Natural killer cell (primary cell): ENCODE data around the gene UEVLD. TPM values are rescaled to one million over a fixed set of nuclear protein-coding genes. Genes with fewer than 3 reads are reported as not detected.

Experiments
- ATAC-seq, 3 donors: fragments of 150-1000 bp in 2 of 3; fragments of 200-7000 bp in 1 of 3; cut with Tn5 transposase; 1 replicate in 1 of 3; 2 replicates in 2 of 3; pipeline ENCODE4 v1.10.0; 2021; ENCODE audit warnings: mild to moderate bottlenecking in 2 of 3, moderate library complexity in 2 of 3
- DNase-seq, 2 donors: peaks; one replicate each; pipeline versions ENCODE4 v3.0.0 to v3.0.0-alpha.2; 2013 to 2021; ENCODE audit warnings: mixed read lengths in 1 of 2
- H3K27ac ChIP-seq: one replicate; pipeline ENCODE4 v1.5.1; 2013; ENCODE audit warnings: mild to moderate bottlenecking, low read length
- H3K27me3 ChIP-seq: one replicate; pipeline ENCODE4 v1.6.1; 2013; ENCODE audit warnings: low read length; ENCODE audit not compliant: control insufficient read depth, insufficient read depth
- H3K36me3 ChIP-seq: one replicate; pipeline ENCODE4 v1.6.1; 2013; ENCODE audit warnings: low read length; ENCODE audit not compliant: control insufficient read depth, insufficient read depth
- H3K4me1 ChIP-seq: one replicate; pipeline ENCODE4 v1.6.1; 2013; ENCODE audit warnings: low read length; ENCODE audit not compliant: control insufficient read depth, insufficient read depth
- H3K4me3 ChIP-seq: one replicate; pipeline ENCODE4 v1.5.1; 2013; ENCODE audit warnings: low read length
- H3K9me3 ChIP-seq: one replicate; pipeline ENCODE4 v1.6.1; 2013; ENCODE audit warnings: low read length; ENCODE audit not compliant: control insufficient read depth, insufficient read depth
- H3K27ac Mint-ChIP-seq, 2 donors: one replicate each; pipeline ENCODE4 v1.8.0; 2022; ENCODE audit warnings: mild to moderate bottlenecking in 2 of 2, mixed read lengths in 2 of 2, moderate library complexity in 1 of 2
- H3K27me3 Mint-ChIP-seq, 2 donors: one replicate each; pipeline ENCODE4 v1.8.0; 2022; ENCODE audit warnings: low read depth in 2 of 2, mixed read lengths in 2 of 2
- H3K36me3 Mint-ChIP-seq: one replicate; pipeline ENCODE4 v1.8.0; 2022; ENCODE audit warnings: mixed read lengths
- H3K4me1 Mint-ChIP-seq, 2 donors: one replicate each; pipeline ENCODE4 v1.8.0; 2022; ENCODE audit warnings: mixed read lengths in 2 of 2
- H3K4me3 Mint-ChIP-seq: one replicate; pipeline ENCODE4 v1.8.0; 2022; ENCODE audit warnings: mild to moderate bottlenecking, moderate library complexity, mixed read lengths
- H3K9me3 Mint-ChIP-seq, 2 donors: one replicate each; pipeline ENCODE4 v1.8.0; 2022; ENCODE audit warnings: mixed read lengths in 2 of 2
- WGBS: methylation state at CpG from one replicate; pipeline ENCODE4 v1.1.7; 2013; ENCODE audit warnings: missing lambda C conversion rate; ENCODE audit not compliant: insufficient coverage; 5-methylcytosine and 5-hydroxymethylcytosine counted together
- intact Hi-C: fragments of 100-400 bp; cut with micrococcal nuclease; formaldehyde crosslinking; loops from one replicate; pipeline ENCODE4 v1.14.2; 2022
- total RNA-seq, 4 donors: library from RNA; stranded (reverse); fragments of 120-200 nt in 1 of 4; gene quantifications; one replicate each; pipeline versions ENCODE4 v1.2.3 to v1.2.4, GENCODE V29; 2013 to 2022
- TF ChIP-seq, protein P1 (sequence below): fragments of 200-600 bp; IDR thresholded peaks from one replicate; pipeline ENCODE4 v1.8.0; 2022; ENCODE audit warnings: antibody characterized with exemption

Gene UEVLD
- total RNA-seq, 3 donors from 2014 or later (not counting 1 experiment from before 2014, with no cell fraction given) = 13.6 to 17.8 (median 15.6) TPM

DNA sequence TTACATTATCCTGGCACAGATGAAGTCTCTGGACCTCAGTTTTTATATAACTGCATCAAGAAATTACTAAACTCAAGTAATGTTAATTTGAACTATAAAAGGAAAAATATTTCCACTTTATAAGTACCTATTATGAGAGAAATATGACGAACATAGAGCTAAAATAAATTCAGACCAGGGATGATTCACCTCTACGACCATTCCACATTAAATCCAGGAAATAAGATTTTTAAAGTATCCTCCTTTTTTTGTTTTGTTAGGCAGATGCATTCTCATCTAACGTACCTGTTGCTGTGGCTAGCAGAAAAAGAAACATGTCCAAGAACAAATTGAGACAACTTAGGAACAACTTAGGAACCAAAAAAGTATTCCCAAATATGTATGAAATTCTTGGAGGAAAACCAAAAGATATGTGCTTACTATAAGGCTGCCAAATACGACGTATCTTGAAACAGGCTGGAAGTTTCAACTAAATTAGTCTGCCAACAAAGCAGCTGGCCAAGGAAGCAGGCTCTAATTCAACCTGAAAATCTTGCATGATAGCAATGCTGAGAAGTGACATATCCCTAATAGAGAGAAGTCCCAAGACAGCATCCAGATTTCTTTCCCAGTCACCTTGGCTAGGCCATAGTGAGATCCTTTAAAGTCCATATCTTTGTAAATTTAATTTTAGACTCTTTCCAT, 29.9 kb upstream of the UEVLD start:
- H3K27ac Mint-ChIP-seq = peak overlapping the region; percentile 81 to 90
- H3K4me3 ChIP-seq = peak overlapping the region; percentile 22
- H3K36me3 ChIP-seq = peaks cover 23% of the 10 kb centered on the region
- peaks cover 14% of the 10 kb centered on the region for H3K36me3 Mint-ChIP-seq
- TF ChIP-seq, protein P1, sequence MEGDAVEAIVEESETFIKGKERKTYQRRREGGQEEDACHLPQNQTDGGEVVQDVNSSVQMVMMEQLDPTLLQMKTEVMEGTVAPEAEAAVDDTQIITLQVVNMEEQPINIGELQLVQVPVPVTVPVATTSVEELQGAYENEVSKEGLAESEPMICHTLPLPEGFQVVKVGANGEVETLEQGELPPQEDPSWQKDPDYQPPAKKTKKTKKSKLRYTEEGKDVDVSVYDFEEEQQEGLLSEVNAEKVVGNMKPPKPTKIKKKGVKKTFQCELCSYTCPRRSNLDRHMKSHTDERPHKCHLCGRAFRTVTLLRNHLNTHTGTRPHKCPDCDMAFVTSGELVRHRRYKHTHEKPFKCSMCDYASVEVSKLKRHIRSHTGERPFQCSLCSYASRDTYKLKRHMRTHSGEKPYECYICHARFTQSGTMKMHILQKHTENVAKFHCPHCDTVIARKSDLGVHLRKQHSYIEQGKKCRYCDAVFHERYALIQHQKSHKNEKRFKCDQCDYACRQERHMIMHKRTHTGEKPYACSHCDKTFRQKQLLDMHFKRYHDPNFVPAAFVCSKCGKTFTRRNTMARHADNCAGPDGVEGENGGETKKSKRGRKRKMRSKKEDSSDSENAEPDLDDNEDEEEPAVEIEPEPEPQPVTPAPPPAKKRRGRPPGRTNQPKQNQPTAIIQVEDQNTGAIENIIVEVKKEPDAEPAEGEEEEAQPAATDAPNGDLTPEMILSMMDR = no peak
- H3K27me3 ChIP-seq = no peaks in the 10 kb centered on the region
- peak overlapping the region; percentile 90 for H3K4me3 Mint-ChIP-seq
- H3K9me3 Mint-ChIP-seq = no peaks in the 10 kb centered on the region
- H3K9me3 ChIP-seq = no peaks in the 10 kb centered on the region
- DNase-seq = no peak
- no peak for ATAC-seq
- peaks cover 40 to 51% of the 10 kb centered on the region in 2 donors for H3K4me1 Mint-ChIP-seq
- intact Hi-C loops = loop anchor here (1.0 to 2.0 kb wide), 2 partner anchors 16 to 30 kb away; partner anchors contain the start of genes SPTY2D1 and UEVLD
- peaks cover 16% of the 10 kb centered on the region for H3K4me1 ChIP-seq
- 68% methylated on average over 4 of the region's 5 CpGs for WGBS
- H3K27ac ChIP-seq = peak overlapping the region; percentile 69
- no peaks in the 10 kb centered on the region for H3K27me3 Mint-ChIP-seq

DNA sequence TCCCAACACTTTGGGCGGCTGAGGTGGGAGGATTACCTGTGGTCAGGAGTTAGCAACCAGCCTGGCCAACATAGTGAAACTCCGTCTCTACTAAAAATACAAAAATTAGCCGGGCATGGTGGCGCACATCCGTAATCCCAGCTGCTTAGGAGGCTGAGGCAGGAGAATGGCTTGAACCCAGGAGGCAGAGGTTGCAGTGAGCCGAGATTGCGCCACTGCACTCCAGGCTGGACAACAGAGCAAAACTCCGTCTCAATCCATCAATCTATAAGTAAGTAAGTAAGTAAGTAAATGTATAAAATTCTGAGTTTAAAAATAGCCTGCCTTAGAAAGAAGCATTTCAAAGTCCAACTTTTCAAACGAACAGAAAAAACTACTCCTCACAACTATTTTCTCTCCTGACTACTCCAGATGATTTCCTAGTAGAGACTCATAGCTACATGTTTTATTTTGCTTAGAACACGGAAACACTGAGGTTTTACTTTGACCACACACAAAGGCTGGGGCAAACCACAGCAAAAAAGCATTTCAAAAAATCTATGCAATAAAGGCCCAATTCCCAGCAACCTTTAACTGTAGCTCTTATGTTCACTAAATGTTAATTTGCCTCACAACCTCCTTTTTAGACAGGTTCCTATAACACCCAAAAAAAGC, 29.3 kb upstream of the UEVLD start:
- Histone ChIP-seq H3K9me3 (no peaks in the 10 kb centered on the region), H3K4me1 (peaks cover 16% of the 10 kb centered on the region), H3K27me3 (no peaks in the 10 kb centered on the region), H3K4me3 (peak overlapping the region; percentile 22), H3K27ac (peak overlapping the region; percentile 69), H3K36me3 (peaks cover 23% of the 10 kb centered on the region)
- TF ChIP-seq, protein P1 = no peak
- Mint-ChIP-seq H3K27ac (peak overlapping the region; percentile 81 to 90), H3K9me3 (no peaks in the 10 kb centered on the region), H3K4me1 (peaks cover 40 to 53% of the 10 kb centered on the region in 2 donors), H3K4me3 (peak overlapping the region; percentile 90), H3K27me3 (no peaks in the 10 kb centered on the region), H3K36me3 (peaks cover 14% of the 10 kb centered on the region)
- WGBS = 30% methylated on average over 7 of the region's 10 CpGs
- DNase-seq (peak in 1 of 2 donors; percentile 71), ATAC-seq (peak; percentile 52 to 82 (median 75))
- intact Hi-C loops = loop anchor here (1.0 to 2.0 kb wide), 2 partner anchors 16 to 29 kb away; partner anchors contain the start of genes SPTY2D1 and UEVLD

DNA sequence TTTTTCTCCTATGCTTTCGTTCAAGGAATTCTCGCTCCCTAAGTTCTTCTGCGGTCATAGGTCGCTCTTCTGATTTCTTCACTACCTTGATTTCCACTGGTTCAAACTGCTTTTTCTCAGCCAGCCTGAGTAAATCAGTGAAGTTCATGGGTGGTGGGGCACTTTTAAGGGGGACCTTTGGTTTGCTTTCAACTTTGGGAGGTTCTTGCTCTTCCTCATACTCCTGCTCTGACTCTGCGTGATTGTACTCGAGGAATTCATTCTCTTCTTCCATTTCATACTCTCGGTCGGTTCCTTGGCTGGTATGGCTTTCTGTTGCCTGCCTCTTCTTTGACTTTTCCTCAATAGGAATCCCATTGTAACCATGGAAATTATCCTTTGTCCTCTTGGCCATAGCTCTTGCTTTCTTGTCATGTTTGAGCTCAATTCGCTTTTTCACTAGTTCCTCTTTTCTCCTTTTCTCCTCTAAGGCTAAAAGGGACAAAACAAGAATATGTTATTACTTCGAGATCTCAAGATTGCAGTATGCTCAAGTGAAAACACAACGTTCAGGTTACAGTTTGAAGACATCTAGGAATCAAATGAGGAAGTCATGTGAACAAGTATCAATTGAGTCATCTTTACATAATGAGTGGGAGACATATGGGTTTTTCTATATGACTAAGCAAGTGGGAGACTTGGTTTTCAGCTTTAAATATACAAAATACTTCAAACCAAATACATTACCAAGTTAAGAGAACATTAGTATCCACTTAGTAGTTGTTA, 27.3 kb upstream of the UEVLD start:
- Mint-ChIP-seq H3K4me1 (peaks cover 30 to 43% of the 10 kb centered on the region in 2 donors), H3K9me3 (no peaks in the 10 kb centered on the region), H3K27ac (peak overlapping the region in 1 of 2 donors; percentile 90), H3K4me3 (peak overlapping the region; percentile 90), H3K27me3 (no peaks in the 10 kb centered on the region), H3K36me3 (peaks cover 14% of the 10 kb centered on the region)
- intact Hi-C loops = no loop called here
- whole genome bisulfite sequencing = 77% methylated on average over 11 of the region's 11 CpGs
- TF ChIP-seq, protein P1 = no peak
- H3K4me1 ChIP-seq = peaks cover 16% of the 10 kb centered on the region
- peaks cover 36% of the 10 kb centered on the region for H3K36me3 ChIP-seq
- DNase-seq (no peak), ATAC-seq (peak in 1 of 3 donors; percentile 37)
- no peaks in the 10 kb centered on the region for H3K9me3 ChIP-seq
- no peak overlapping the region for H3K4me3 ChIP-seq
- no peaks in the 10 kb centered on the region for H3K27me3 ChIP-seq
- no peak overlapping the region for H3K27ac ChIP-seq
